Measurements from ENCODE around the gene CTNND2. TPM values are rescaled to one million over a fixed set of nuclear protein-coding genes. Genes with fewer than 3 reads are reported as not detected.

CTNND2 gene
- total RNA-seq, 1 experiment from 2014 or later, result 7.0 TPM

DNA sequence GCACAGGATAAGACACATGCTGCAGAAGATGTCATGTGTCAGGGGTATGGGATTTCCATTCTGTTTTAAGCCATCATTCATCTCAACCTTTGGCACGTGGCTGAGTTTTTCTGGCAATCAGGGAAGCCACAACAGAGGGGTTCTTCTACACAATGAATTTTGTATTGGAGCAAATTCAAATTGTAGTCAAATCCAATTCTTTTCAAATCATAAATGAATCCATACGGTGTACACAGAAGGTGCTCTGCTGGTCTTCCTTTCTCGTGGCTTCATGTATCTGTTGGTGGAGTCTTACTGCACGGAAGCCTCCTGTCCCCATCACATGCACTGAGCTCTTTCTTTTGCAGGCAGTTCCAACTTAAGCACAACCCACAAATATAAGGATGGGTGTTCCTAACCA is 706.5 kb downstream of the CTNND2 start:
- Histone ChIP-seq H3K4me1 (ENCODE audit: insufficient read depth, low read length) (no peaks in the 10 kb centered on the region), H2BK20ac (ENCODE audit: low read depth, low read length, poor library complexity, severe bottlenecking) (no peak overlapping the region), H3K18ac (ENCODE audit: insufficient read length, low read depth, low read length) (no peak overlapping the region), H2BK15ac (ENCODE audit: low read depth, low read length) (no peak overlapping the region), H3K9ac (ENCODE audit: extremely low read depth, insufficient read length, low read length) (no peak overlapping the region), H4K5ac (ENCODE audit: insufficient read length, low read depth, low read length) (no peak overlapping the region), H4K20me1 (ENCODE audit: control insufficient read depth, insufficient read depth, insufficient read length) (no peaks in the 10 kb centered on the region), H3K14ac (ENCODE audit: insufficient read depth, low read length) (no peak overlapping the region), H2AFZ (ENCODE audit: low read length) (no peak overlapping the region), H3K27me3 (ENCODE audit: insufficient read depth, low read length) (no peaks in the 10 kb centered on the region), H3K4me2 (ENCODE audit: insufficient read depth, insufficient read length, low read length) (no peak overlapping the region), H2BK5ac (ENCODE audit: insufficient read length, low read length) (no peak overlapping the region), H3K79me2 (ENCODE audit: insufficient read depth, low read length) (no peaks in the 10 kb centered on the region), H4K91ac (ENCODE audit: insufficient read length, low read depth, low read length) (no peak overlapping the region), H3K23me2 (ENCODE audit: insufficient read length, low read depth, low read length, poor library complexity, severe bottlenecking) (no peaks in the 10 kb centered on the region), H3K23ac (ENCODE audit: insufficient read length, low read depth, low read length) (no peak overlapping the region), H3K4ac (ENCODE audit: low read depth, low read length) (no peak overlapping the region), H3K27ac (ENCODE audit: insufficient read length, low read depth, low read length) (no peak overlapping the region), H3K79me1 (ENCODE audit: insufficient read depth, low read depth, low read length, poor library complexity, severe bottlenecking) (no peaks in the 10 kb centered on the region), H2BK120ac (ENCODE audit: low read depth, low read length, poor library complexity, severe bottlenecking) (no peak overlapping the region), H3K56ac (ENCODE audit: insufficient read length, low read depth, low read length) (no peak overlapping the region), H3K9me3 (ENCODE audit: control insufficient read depth, low read depth, low read length) (no peaks in the 10 kb centered on the region), H2AK5ac (ENCODE audit: insufficient read length, low read length) (no peak overlapping the region), H3T11ph (ENCODE audit: low read length) (no peak overlapping the region), H4K8ac (replicated peaks; ENCODE audit: insufficient read length, low read depth, low read length) (no peak overlapping the region), H2BK12ac (ENCODE audit: insufficient read length, low read depth, low read length) (no peak overlapping the region)
- Mint-ChIP-seq H3K4me1 (no peaks in the 10 kb centered on the region), H3K36me3 (ENCODE audit: insufficient read depth in 1 of 3, low read depth in 3 of 3) (no peaks in the 10 kb centered on the region), H3K27me3 (ENCODE audit: low read depth) (no peaks in the 10 kb centered on the region; the same call in none of the 2 replicates), H3K4me3 (no peak overlapping the region), H3K9me3 (no peaks in the 10 kb centered on the region), H3K27ac (no peak overlapping the region)
- WGBS (ENCODE audit: extremely low coverage, insufficient read length, low lambda C conversion rate), result no CpG with 5 or more reads among the region's 4 CpGs
- no peak for DNase-seq
- TF ChIP-seq, protein P1, sequence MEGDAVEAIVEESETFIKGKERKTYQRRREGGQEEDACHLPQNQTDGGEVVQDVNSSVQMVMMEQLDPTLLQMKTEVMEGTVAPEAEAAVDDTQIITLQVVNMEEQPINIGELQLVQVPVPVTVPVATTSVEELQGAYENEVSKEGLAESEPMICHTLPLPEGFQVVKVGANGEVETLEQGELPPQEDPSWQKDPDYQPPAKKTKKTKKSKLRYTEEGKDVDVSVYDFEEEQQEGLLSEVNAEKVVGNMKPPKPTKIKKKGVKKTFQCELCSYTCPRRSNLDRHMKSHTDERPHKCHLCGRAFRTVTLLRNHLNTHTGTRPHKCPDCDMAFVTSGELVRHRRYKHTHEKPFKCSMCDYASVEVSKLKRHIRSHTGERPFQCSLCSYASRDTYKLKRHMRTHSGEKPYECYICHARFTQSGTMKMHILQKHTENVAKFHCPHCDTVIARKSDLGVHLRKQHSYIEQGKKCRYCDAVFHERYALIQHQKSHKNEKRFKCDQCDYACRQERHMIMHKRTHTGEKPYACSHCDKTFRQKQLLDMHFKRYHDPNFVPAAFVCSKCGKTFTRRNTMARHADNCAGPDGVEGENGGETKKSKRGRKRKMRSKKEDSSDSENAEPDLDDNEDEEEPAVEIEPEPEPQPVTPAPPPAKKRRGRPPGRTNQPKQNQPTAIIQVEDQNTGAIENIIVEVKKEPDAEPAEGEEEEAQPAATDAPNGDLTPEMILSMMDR (conservative IDR thresholded peaks at IDR 0.05), result no peak
